ENCODE measurements around the gene COMMD4. TPM values are rescaled to one million over a fixed set of nuclear protein-coding genes. Genes with fewer than 3 reads are reported as not detected.

COMMD4 gene
- total RNA-seq, 1 experiment from 2014 or later = 116 TPM

- intact Hi-C loops (cut with micrococcal nuclease) = loop anchor here (2.0 to 10.0 kb wide), 2 partner anchors 83 to 277 kb away; partner anchors contain the start of genes IMP3, SIN3A and SNX33
- H3K36me3 ChIP-seq (ENCODE audit: low read depth, low read length) = peaks cover 37% of the 10 kb centered on the region
Observed at GRCh38 chr15:75367913-75368688, 32.2 kb downstream of the COMMD4 start, which contains the start of gene MAN2C1. TSS of gene MAN2C1 (minus strand) at chr15:75368607. CDS start at chr15:75368583, 24 bp downstream.

DNA sequence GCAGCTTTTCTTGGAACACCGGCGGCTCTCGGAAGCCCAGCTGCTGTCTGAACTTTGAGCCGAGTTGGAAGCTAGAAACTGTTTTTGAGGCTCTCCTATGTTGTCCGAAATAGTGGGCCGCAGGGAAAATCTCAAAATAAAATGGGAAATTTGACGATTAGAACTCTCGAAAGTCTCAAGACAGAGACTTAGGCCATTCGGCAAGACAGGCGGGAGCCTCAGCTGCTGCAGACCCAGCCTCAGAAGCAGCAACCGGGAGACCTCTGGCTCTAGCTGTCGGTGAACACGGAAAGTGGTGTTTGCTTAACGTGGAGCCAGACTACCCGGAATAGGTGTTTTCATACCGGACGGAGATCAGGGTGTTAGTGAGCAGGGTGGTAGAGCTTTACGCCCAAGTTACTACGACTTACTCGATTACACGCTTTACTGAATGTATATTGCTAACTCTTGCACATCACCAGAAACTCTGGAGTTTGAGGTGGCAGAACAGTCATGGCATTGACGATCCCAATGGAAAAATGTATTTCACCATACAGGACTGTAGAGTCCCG is 32.9 kb downstream of the COMMD4 start:
- BruUV-seq (replicated peaks) = no TSS peak
- Histone ChIP-seq H3K4me3 (ENCODE audit: low read length) (peak overlapping the region; percentile 87), H3K36me3 (ENCODE audit: low read depth, low read length) (peaks cover 38% of the 10 kb centered on the region), H4K20me1 (ENCODE audit: low read length) (no peaks in the 10 kb centered on the region), H3K27me3 (ENCODE audit: low read length) (no peaks in the 10 kb centered on the region), H3K9me2 (replicated peaks; ENCODE audit: low read length) (no peaks in the 10 kb centered on the region), H3K4me2 (ENCODE audit: low read length) (peak overlapping the region; percentile 99), H3F3A (ENCODE audit: low read length, unreplicated experiment) (no peaks in the 10 kb centered on the region), H3K4me1 (ENCODE audit: insufficient read depth, low read length) (peaks cover 16% of the 10 kb centered on the region), H3K9me3 (ENCODE audit: low read length) (no peaks in the 10 kb centered on the region), H2AFZ (ENCODE audit: low read length) (peak overlapping the region; percentile 2; the same call in 1 of the 2 replicates), H3K79me2 (ENCODE audit: low read length) (peaks cover 29% of the 10 kb centered on the region; the same call in 1 of the 2 replicates), H3K9ac (ENCODE audit: low read length) (peak overlapping the region; percentile 97), H3K27ac (ENCODE audit: low read length) (peak overlapping the region; percentile 91)
- ATAC-seq = peak; percentile 3
- intact Hi-C loops (cut with micrococcal nuclease) = loop anchor here (2.0 to 10.0 kb wide), 2 partner anchors 82 to 276 kb away; partner anchors contain the start of genes IMP3, SIN3A and SNX33
- ChIA-PET CTCF (interaction anchor here (0.5 kb wide), 1 partner anchor 374 kb away, joined by 3 read pairs; the partner anchor contains the start of gene SCAMP5), POLR2A (ENCODE audit: unreplicated experiment) (interaction anchor here (0.6 to 2.2 kb wide), 4 partner anchors 29 to 326 kb away, joined by 3 to 34 read pairs (median 4); partner anchors contain the start of gene SIN3A)
- TF ChIP-seq EZH2phosphoT487 (IDR thresholded peaks at IDR 0.05; ENCODE audit: borderline replicate concordance, low read length) = no peak
- TF ChIP-seq EZH2 (IDR thresholded peaks at IDR 0.05; ENCODE audit: low read length, unreplicated experiment) = no peak
- TF ChIP-seq CTCF (conservative IDR thresholded peaks at IDR 0.05; ENCODE audit: low read depth, low read length) = no peak
- no peak for DNase-seq

More at GRCh38 chr15:75367913-75368688, 32.2 kb downstream of the COMMD4 start, which contains the start of gene MAN2C1:
- H4K20me1 ChIP-seq (ENCODE audit: low read length) = no peaks in the 10 kb centered on the region
- DNase-seq (peak; percentile 98), ATAC-seq (peak; percentile 94)
- H3K4me2 ChIP-seq (ENCODE audit: low read length) = peak within 1 kb of the TSS; percentile 99
- peak within 1 kb of the TSS; percentile 97 for H3K9ac ChIP-seq (ENCODE audit: low read length)
- H3K4me3 ChIP-seq (ENCODE audit: low read length) = peak within 1 kb of the TSS; percentile 87
- H3K4me1 ChIP-seq (ENCODE audit: insufficient read depth, low read length) = peaks cover 16% of the 10 kb centered on the region
- POLR2A ChIA-PET (ENCODE audit: unreplicated experiment) = interaction anchor here (0.5 to 2.2 kb wide), 7 partner anchors 29 to 1436 kb away, joined by 3 to 34 read pairs (median 4); partner anchors contain the start of gene SIN3A
- H3K27ac ChIP-seq (ENCODE audit: low read length) = peak within 1 kb of the TSS; percentile 91
- peak within 1 kb of the TSS; percentile 49 for H2AFZ ChIP-seq (ENCODE audit: low read length)
- no peaks in the 10 kb centered on the region for H3F3A ChIP-seq (ENCODE audit: low read length, unreplicated experiment)
- H3K27me3 ChIP-seq (ENCODE audit: low read length) = no peaks in the 10 kb centered on the region
- no peaks in the 10 kb centered on the region for H3K9me3 ChIP-seq (ENCODE audit: low read length)
- no peaks in the 10 kb centered on the region for H3K9me2 ChIP-seq (replicated peaks; ENCODE audit: low read length)
- peaks cover 29% of the 10 kb centered on the region; the same call in 1 of the 2 replicates for H3K79me2 ChIP-seq (ENCODE audit: low read length)
- CTCF ChIA-PET = interaction anchor here (0.5 to 1.3 kb wide), 8 partner anchors 49 to 373 kb away, joined by 3 to 14 read pairs (median 4); partner anchors contain the start of genes SCAMP5 and SIN3A
- no peak for TF ChIP-seq EZH2 (IDR thresholded peaks at IDR 0.05; ENCODE audit: low read length, unreplicated experiment)
- TF ChIP-seq EZH2phosphoT487 (IDR thresholded peaks at IDR 0.05; ENCODE audit: borderline replicate concordance, low read length) = no peak
- TF ChIP-seq CTCF (conservative IDR thresholded peaks at IDR 0.05; ENCODE audit: low read depth, low read length) = peak; percentile 79
- BruUV-seq (replicated peaks) = TSS peak; percentile 65

Measured in PC-3 (cell line).